HTR-8/SVneo (cell line): ENCODE data around the gene MROH8.
"Not testable (repeated sequence)": the region's sequence is repeated elsewhere in the genome, so short reads cannot be mapped to it uniquely, and the experiment has no call there.

ENCODE experiments used
- DNase-seq: peaks from one replicate; pipeline ENCODE4 v3.0.0; 2011; ENCODE audit warnings: low spot score, mixed read lengths; ENCODE audit not compliant: insufficient read length
- FAIRE-seq: peaks from 2 replicates; lab custom pipeline; 2011; peaks lifted over from hg19 to GRCh38; lab: Jason Lieb, UNC

Gene MROH8

GRCh38 chr20:37108676-37109075, 70.7 kb downstream of the MROH8 start:
- FAIRE-seq (no peak), DNase-seq (no peak)

GRCh38 chr20:37102571-37102970, 76.8 kb downstream of the MROH8 start:
- peak; percentile 16 for FAIRE-seq
- no peak for DNase-seq

- FAIRE-seq: no peak
- no peak for DNase-seq
Observed at GRCh38 chr20:37096415-37097041, 82.8 kb downstream of the MROH8 start.

GRCh38 chr20:37095599-37096414, 83.5 kb downstream of the MROH8 start, which contains the start of gene RBL1:
Gene RBL1, minus strand, starts transcription at chr20:37095997. Its CDS starts 69 bp downstream, at chr20:37095928.
- DNase-seq (peak; percentile 95), FAIRE-seq (peak; percentile 97)

GRCh38 chr20:37095108-37095598, 84.2 kb downstream of the MROH8 start:
- peak; percentile 51 for DNase-seq
- FAIRE-seq: no peak

GRCh38 chr20:37090407-37090806, 88.9 kb downstream of the MROH8 start:
- no peak for FAIRE-seq
- DNase-seq: no peak

GRCh38 chr20:37081717-37082289, 97.5 kb downstream of the MROH8 start:
- FAIRE-seq (peak; percentile 83), DNase-seq (no peak)

GRCh38 chr20:37077009-37077408, 102.3 kb downstream of the MROH8 start:
- no peak for DNase-seq
- FAIRE-seq: no peak

GRCh38 chr20:37075932-37076685, 103.2 kb downstream of the MROH8 start:
- FAIRE-seq: no peak
- no peak for DNase-seq

- DNase-seq (no peak), FAIRE-seq (no peak)
Observed at GRCh38 chr20:37072293-37073196, 106.8 kb downstream of the MROH8 start.

- DNase-seq (no peak), FAIRE-seq (peak; percentile 69)
Observed at GRCh38 chr20:37071481-37071911, 107.9 kb downstream of the MROH8 start.

- not testable (repeated sequence) for FAIRE-seq, DNase-seq
Observed at GRCh38 chr20:37069563-37069962, 109.8 kb downstream of the MROH8 start.

GRCh38 chr20:37066168-37066567, 113.2 kb downstream of the MROH8 start:
- peak; percentile 28 for FAIRE-seq
- no peak for DNase-seq

- DNase-seq (no peak), FAIRE-seq (no peak)
Observed at GRCh38 chr20:37055276-37055675, 124.1 kb downstream of the MROH8 start.

- FAIRE-seq (peak; percentile 20), DNase-seq (no peak)
Observed at GRCh38 chr20:37053230-37053950, 126.0 kb downstream of the MROH8 start.
